Ovary (tissue), 9 donors: Measurements from ENCODE around the gene BEAN1. TPM values are rescaled to one million over a fixed set of nuclear protein-coding genes. Genes with fewer than 3 reads are reported as not detected.

Source experiments
- DNase-seq, 5 donors: peaks; one replicate each; pipeline ENCODE4 v3.0.0-alpha.2; 2019 to 2020
- H3K27ac ChIP-seq, 2 donors: fragments of 200-600 bp; one replicate each; pipeline versions ENCODE4 v1.5.1 to v1.8.0; 2019 to 2022
- H3K27me3 ChIP-seq: fragments of 200-600 bp; one replicate; pipeline ENCODE4 v1.8.0; 2022
- H3K36me3 ChIP-seq: fragments of 200-600 bp; sonication (generic); one replicate; pipeline ENCODE4 v1.5.1; 2019
- H3K4me1 ChIP-seq: one replicate; pipeline ENCODE4 v1.8.1; 2013; ENCODE audit warnings: mild to moderate bottlenecking, moderate library complexity; ENCODE audit not compliant: insufficient read depth
- H3K4me3 ChIP-seq: fragments of 200-600 bp; sonication (generic); one replicate; pipeline ENCODE4 v1.5.1; 2017
- H3K9me3 ChIP-seq, 2 donors: fragments of 200-600 bp in 1 of 2; sonication (generic) in 1 of 2; one replicate each; pipeline versions ENCODE4 v1.5.1 to v1.8.1; 2013 to 2019; ENCODE audit warnings: mild to moderate bottlenecking in 1 of 2, moderate library complexity in 1 of 2
- CTCF ChIP-seq, 3 donors: fragments of 450-650 bp in 2 of 3; fragments of 200-600 bp in 1 of 3; IDR thresholded peaks; one replicate each; pipeline versions ENCODE4 v1.5.1 to v1.8.0; 2016 to 2022; ENCODE audit warnings: antibody characterized with exemption in 3 of 3, mild to moderate bottlenecking in 1 of 3
- EP300 ChIP-seq: sonication (generic); formaldehyde crosslinking; IDR thresholded peaks from one replicate; pipeline ENCODE4 v1.6.1; 2017; ENCODE audit warnings: antibody characterized with exemption
- POLR2A ChIP-seq: fragments of 450-650 bp; IDR thresholded peaks from one replicate; pipeline ENCODE4 v1.6.1; 2017; ENCODE audit warnings: antibody characterized with exemption, mild to moderate bottlenecking, moderate library complexity
- WGBS, 3 donors: extraction: QIAGEN DNeasy Blood & Tissue Kit in 1 of 3; methylation state at CpG; one replicate each; pipeline versions ENCODE4 v1.1.5 to v1.1.7; 2013 to 2017; 5-methylcytosine and 5-hydroxymethylcytosine counted together
- intact Hi-C, 4 donors: fragments of 100-400 bp; cut with DNase I; formaldehyde crosslinking; loops; one replicate each; pipeline versions ENCODE4 v1.11.0 to v1.15.1; 2022 to 2023
- polyA plus RNA-seq, 2 donors: library from polyadenylated mRNA; stranded (reverse); fragments of 200-250 nt in 1 of 2; fragments of 350-450 nt in 1 of 2; fragmentation: Illumina TruSeq in 1 of 2; extraction: RNeasy Lipid Tissue Mini Kit (QIAGEN cat#74804) in 1 of 2; gene quantifications; one replicate each; pipeline ENCODE4 v1.2.3, GENCODE V29; 2013 to 2014
- total RNA-seq, 7 donors: library from RNA; depleted of rRNA in 2 of 7; stranded (reverse); fragments of >200 nt in 2 of 7; fragmentation: NEBNext Ultra II Directional in 3 of 7; extraction: Animal tissue kit (Norgen Biotek cat#: 25700) in 3 of 7; gene quantifications; one replicate each; pipeline versions ENCODE4 v1.1.0 to v1.2.4, GENCODE V29; 2016 to 2023
- donor health status: DM: no; HTN: no; CAD: no; lungs with moderate emphysema.
- donor health status: DM: no; HTN: no; CAD: no.
- donor health status: Bipolar disorder and iron deficiency.
- donor health status: DM: yes; HTN: yes; CAD: no.
- donor health status: DM: no; HTN: no; CAD: no.
- donor health status: DM: yes; HTN: yes; CAD: no.

The BEAN1 gene
- total and polyA plus RNA-seq, 9 donors: 0.15 to 2.2 (median 0.61) TPM; not detected in 1

- H3K27ac ChIP-seq: no peak overlapping the region
- 16 to 27% (median 17%) methylated on average over 3 of the region's 3 CpGs for WGBS, 3 donors
These were observed 44.2 kb upstream of the BEAN1 start for GRCh38 chr16:66382966-66383299.

GRCh38 chr16:66383551-66383950 is 43.5 kb upstream of the BEAN1 start:
- DNase-seq: no peak
- no peaks in the 10 kb centered on the region for H3K4me1 ChIP-seq
- H3K9me3 ChIP-seq: no peaks in the 10 kb centered on the region
- no peaks in the 10 kb centered on the region for H3K27me3 ChIP-seq
- H3K4me3 ChIP-seq: no peak overlapping the region
- H3K27ac ChIP-seq: no peak overlapping the region
- TF ChIP-seq POLR2A: no peak
- no peak for TF ChIP-seq CTCF (IDR thresholded peaks at IDR 0.05)
- no peak for TF ChIP-seq EP300
- 88 to 93% (median 92%) methylated on average over 4 of the region's 4 CpGs for WGBS, 3 donors
- intact Hi-C loops: no loop called here
- no peaks in the 10 kb centered on the region for H3K36me3 ChIP-seq

More at GRCh38 chr16:66382966-66383299, 44.2 kb upstream of the BEAN1 start:
- H3K4me1 ChIP-seq: no peaks in the 10 kb centered on the region
- no peaks in the 10 kb centered on the region for H3K27me3 ChIP-seq
- intact Hi-C loops: no loop called here
- no peaks in the 10 kb centered on the region for H3K9me3 ChIP-seq
- no peak overlapping the region for H3K4me3 ChIP-seq
- TF ChIP-seq CTCF (IDR thresholded peaks at IDR 0.05) (no peak), POLR2A (no peak), EP300 (no peak)
- DNase-seq: no peak
- H3K36me3 ChIP-seq: no peaks in the 10 kb centered on the region

GRCh38 chr16:66385415-66385814 is 41.7 kb upstream of the BEAN1 start:
- TF ChIP-seq EP300 (no peak), POLR2A (no peak), CTCF (IDR thresholded peaks at IDR 0.05) (no peak)
- intact Hi-C loops: no loop called here

GRCh38 chr16:66386629-66387622 is 40.2 kb upstream of the BEAN1 start:
- H3K27me3 ChIP-seq: no peaks in the 10 kb centered on the region
- TF ChIP-seq CTCF (IDR thresholded peaks at IDR 0.05) (no peak), EP300 (no peak), POLR2A (no peak)
- no peaks in the 10 kb centered on the region for H3K4me1 ChIP-seq
- H3K9me3 ChIP-seq: no peaks in the 10 kb centered on the region
- H3K27ac ChIP-seq: no peak overlapping the region
- WGBS, 3 donors: 88 to 93% (median 92%) methylated on average over 20 of the region's 20 CpGs
- no peak for DNase-seq
- H3K4me3 ChIP-seq: no peak overlapping the region
- intact Hi-C loops: no loop called here
- no peaks in the 10 kb centered on the region for H3K36me3 ChIP-seq

More at GRCh38 chr16:66385415-66385814, 41.7 kb upstream of the BEAN1 start:
- no peaks in the 10 kb centered on the region for H3K36me3 ChIP-seq
- H3K4me3 ChIP-seq: no peak overlapping the region
- no peaks in the 10 kb centered on the region for H3K9me3 ChIP-seq
- no peak overlapping the region for H3K27ac ChIP-seq
- WGBS, 3 donors: 93 to 94% (median 94%) methylated on average over 4 of the region's 4 CpGs
- H3K27me3 ChIP-seq: no peaks in the 10 kb centered on the region
- H3K4me1 ChIP-seq: no peaks in the 10 kb centered on the region
- DNase-seq: no peak
